Epithelial cell of proximal tubule (primary cell): Measurements from ENCODE around the gene SERGEF. TPM values are rescaled to one million over a fixed set of nuclear protein-coding genes. Genes with fewer than 3 reads are reported as not detected.

Experiments
- DNase-seq: peaks from one replicate; pipeline ENCODE4 v3.0.0-alpha.2; 2011; ENCODE audit warnings: low read depth
- H3K4me3 ChIP-seq: 2 replicates; pipeline ENCODE4 v1.5.1; 2011; ENCODE audit warnings: low read depth, mild to moderate bottlenecking, low read length
- CTCF ChIP-seq: conservative IDR thresholded peaks from 2 replicates; pipeline ENCODE4 v1.5.1; 2012; ENCODE audit warnings: low read depth, mild to moderate bottlenecking, low read length
- total RNA-seq: library from RNA; depleted of rRNA; stranded (reverse); fragments of >200 nt; gene quantifications from 2 replicates; pipeline ENCODE4 v1.2.3, GENCODE V29; 2015

The SERGEF gene
- total RNA-seq, 1 donor from 2014 or later: 30.6 TPM

- DNase-seq: no peak
- TF ChIP-seq CTCF: no peak
- peak overlapping the region; percentile 83 for H3K4me3 ChIP-seq
These were observed 533 bp downstream of the SERGEF start for GRCh38 chr11:18012122-18012905.

- no peak for TF ChIP-seq CTCF
- no peak for DNase-seq
- H3K4me3 ChIP-seq: peak overlapping the region; percentile 83
These were observed 1.2 kb downstream of the SERGEF start for GRCh38 chr11:18011633-18012032.

- H3K4me3 ChIP-seq: no peak overlapping the region
These were observed 1.8 kb downstream of the SERGEF start for GRCh38 chr11:18010977-18011586.

GRCh38 chr11:18010121-18010670, 2.7 kb downstream of the SERGEF start:
- H3K4me3 ChIP-seq: no peak overlapping the region
- TF ChIP-seq CTCF: peak; percentile 10
- DNase-seq: no peak

More at GRCh38 chr11:18010977-18011586, 1.8 kb downstream of the SERGEF start:
- TF ChIP-seq CTCF: no peak
- no peak for DNase-seq

GRCh38 chr11:18005376-18006129, 7.3 kb downstream of the SERGEF start:
- H3K4me3 ChIP-seq: no peak overlapping the region
- DNase-seq: peak; percentile 23
- peak; percentile 13 for TF ChIP-seq CTCF

- TF ChIP-seq CTCF: no peak
- no peak for DNase-seq
- no peak overlapping the region for H3K4me3 ChIP-seq
These were observed 11.7 kb downstream of the SERGEF start for GRCh38 chr11:18001191-18001590.
